Activated gamma-delta T cell treated with Interleukin-2 at 50 U/mL for 16 hours (primary cell): Measurements from ENCODE around the gene CLEC2D.
"Not testable (repeated sequence)": the region's sequence is repeated elsewhere in the genome, so short reads cannot be mapped to it uniquely, and the experiment has no call there.

Experiments used
- DNase-seq: peaks from one replicate; pipeline ENCODE4 v3.0.0-alpha.2; 2020

CLEC2D gene

GRCh38 chr12:9731393-9731792, 61.9 kb downstream of the CLEC2D start:
- DNase-seq: no peak

- no peak for DNase-seq
These were observed 62.3 kb downstream of the CLEC2D start for GRCh38 chr12:9731797-9732196.

DNA sequence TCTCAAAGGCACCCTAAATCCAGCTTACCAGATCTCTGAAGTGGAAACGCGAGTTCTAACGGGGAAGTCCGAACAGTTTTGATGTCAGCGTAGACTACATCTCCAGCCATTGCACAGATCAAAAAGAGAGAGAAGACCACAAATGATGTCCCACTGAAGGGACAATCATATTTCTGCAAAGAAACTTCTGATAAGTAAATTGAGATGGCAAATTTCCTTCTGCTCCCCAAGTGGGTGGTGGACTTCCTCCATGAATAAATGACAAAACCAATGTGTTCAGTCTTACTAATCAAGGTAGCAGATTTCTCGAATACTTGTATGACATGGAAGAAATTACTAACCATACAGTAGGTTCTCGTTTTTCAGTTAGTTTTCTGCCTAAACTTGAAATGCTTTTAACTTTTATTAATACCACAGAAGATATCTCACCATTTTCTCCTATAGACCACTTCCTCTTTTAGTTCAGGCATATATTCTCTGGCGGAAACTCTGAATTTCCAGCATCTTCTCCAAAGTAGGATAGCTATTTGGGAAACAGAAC, 63.5 kb downstream of the CLEC2D start, which contains the start of gene CLECL1:
Gene CLECL1 (minus strand): TSS at position 177 of the 541 bp plus-strand sequence.
- no peak for DNase-seq

DNA sequence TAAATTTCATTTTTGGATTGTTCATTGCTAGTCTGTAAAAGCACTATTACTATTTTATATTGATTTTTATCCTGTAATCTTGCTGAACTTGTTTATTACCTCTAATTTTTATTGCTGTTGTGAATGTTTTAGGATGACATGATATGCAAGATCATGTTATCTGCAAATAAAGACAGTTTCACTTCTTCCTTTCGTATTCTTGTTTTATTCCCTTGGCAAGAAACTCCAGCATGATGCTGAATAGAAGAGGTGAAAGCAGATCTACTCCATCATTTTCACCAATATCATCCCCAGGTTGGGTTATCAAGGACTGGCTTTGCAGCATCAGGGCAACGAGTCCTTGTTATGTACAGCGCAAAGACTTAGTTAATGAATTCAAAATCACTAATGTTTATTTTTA, 66.1 kb downstream of the CLEC2D start:
- DNase-seq: no peak

DNA sequence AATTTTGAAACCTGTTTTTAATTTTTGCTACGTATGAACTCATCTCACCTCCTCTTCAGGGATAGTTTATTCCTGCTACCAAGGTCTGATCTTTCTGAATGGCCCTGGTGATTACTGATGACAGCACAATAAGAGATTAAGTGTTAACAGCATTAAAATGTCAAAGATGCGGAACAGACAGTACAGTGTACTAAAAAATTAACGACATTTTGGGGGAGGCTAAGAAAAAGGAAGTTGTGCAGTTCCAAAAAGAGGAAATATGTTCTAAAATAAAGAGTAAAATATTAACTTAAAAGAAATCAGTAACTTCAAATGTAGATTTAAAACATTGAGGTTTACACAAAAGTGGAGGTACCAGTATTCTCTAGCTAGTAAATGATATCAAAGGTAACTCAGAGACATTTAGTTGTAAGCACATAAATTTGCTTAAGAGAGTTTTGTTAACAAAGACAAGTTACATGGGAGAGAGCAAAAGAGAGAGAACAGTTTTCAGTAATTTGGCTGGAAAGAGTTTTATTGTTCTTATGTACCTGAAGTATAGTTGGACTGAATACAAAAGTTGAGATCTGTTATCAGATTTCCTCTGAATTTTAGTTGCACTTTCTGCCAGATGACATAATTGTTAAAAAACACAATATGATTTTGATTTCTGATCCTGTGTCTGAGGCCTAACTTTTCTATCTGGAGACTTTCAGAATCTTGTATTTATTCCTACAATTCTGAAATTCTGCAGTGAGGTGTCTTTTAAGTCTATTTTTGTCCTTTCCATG, 67.6 kb downstream of the CLEC2D start:
- no peak for DNase-seq

DNA sequence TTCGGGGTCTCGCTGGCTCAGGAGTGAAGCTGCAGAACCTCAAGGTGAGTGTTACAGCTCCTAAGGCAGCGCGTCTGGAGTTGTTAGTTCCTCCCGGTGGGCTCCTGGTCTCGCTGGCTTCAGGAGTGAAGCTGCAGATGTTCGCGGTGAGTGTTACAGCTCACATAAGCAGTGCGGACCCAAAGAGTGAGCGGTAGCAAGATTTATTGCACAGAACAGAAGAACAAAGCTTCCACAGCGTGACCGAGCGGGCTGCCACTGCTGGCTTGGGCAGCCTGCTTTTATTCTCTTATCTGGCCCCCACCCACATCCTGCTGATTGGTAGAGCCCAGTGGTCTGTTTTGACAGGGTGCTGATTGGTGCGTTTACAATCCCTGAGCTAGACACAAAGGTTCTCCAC, 69.4 kb downstream of the CLEC2D start:
- DNase-seq: not testable (repeated sequence)

GRCh38 chr12:9739404-9740105, 70.0 kb downstream of the CLEC2D start:
- not testable (repeated sequence) for DNase-seq

- DNase-seq: no peak
These were observed 70.7 kb downstream of the CLEC2D start for GRCh38 chr12:9740106-9740750.

- DNase-seq: peak; percentile 69
These were observed 72.2 kb downstream of the CLEC2D start for GRCh38 chr12:9741726-9742125.

- peak; percentile 51 for DNase-seq
These were observed 73.1 kb downstream of the CLEC2D start for GRCh38 chr12:9742661-9743060.

GRCh38 chr12:9745199-9745598, 75.7 kb downstream of the CLEC2D start:
- DNase-seq: no peak
